ENCODE measurements around the gene ALPL.

Gene ALPL

GRCh38 chr1:21537932-21538630, 28.9 kb downstream of the ALPL start:
- Histone ChIP-seq H3K79me2 (ENCODE audit: insufficient read depth, low read depth) (no peaks in the 10 kb centered on the region), H3K36me3 (ENCODE audit: insufficient read depth) (no peaks in the 10 kb centered on the region), H4K20me1 (ENCODE audit: insufficient read depth) (no peaks in the 10 kb centered on the region), H3K4me2 (no peak overlapping the region), H3K27ac (no peak overlapping the region), H3K27me3 (ENCODE audit: insufficient read depth, low read depth) (peaks cover 33% of the 10 kb centered on the region; the same call in 1 of the 2 replicates), H2AFZ (ENCODE audit: low read depth) (no peak overlapping the region), H3K4me3 (IDR thresholded peaks at IDR 0.05; ENCODE audit: insufficient read depth, low read depth, low read length) (no peak overlapping the region), H3K4me1 (ENCODE audit: low read depth, poor library complexity, severe bottlenecking) (no peaks in the 10 kb centered on the region), H3K9ac (no peak overlapping the region)
- no peak for TF ChIP-seq CTCF (conservative IDR thresholded peaks at IDR 0.05; ENCODE audit: low read depth, low read length)

GRCh38 chr1:21539933-21540332, 30.7 kb downstream of the ALPL start:
- no peak overlapping the region for H3K27ac ChIP-seq
- no peak overlapping the region for H3K4me2 ChIP-seq
- no peak overlapping the region for H3K9ac ChIP-seq
- H4K20me1 ChIP-seq (ENCODE audit: insufficient read depth) = no peaks in the 10 kb centered on the region
- H3K36me3 ChIP-seq (ENCODE audit: insufficient read depth) = no peaks in the 10 kb centered on the region
- no peaks in the 10 kb centered on the region for H3K4me1 ChIP-seq (ENCODE audit: low read depth, poor library complexity, severe bottlenecking)
- H3K4me3 ChIP-seq (IDR thresholded peaks at IDR 0.05; ENCODE audit: insufficient read depth, low read depth, low read length) = no peak overlapping the region
- no peak overlapping the region for H2AFZ ChIP-seq (ENCODE audit: low read depth)
- TF ChIP-seq CTCF (conservative IDR thresholded peaks at IDR 0.05; ENCODE audit: low read depth, low read length) = no peak
- no peaks in the 10 kb centered on the region for H3K79me2 ChIP-seq (ENCODE audit: insufficient read depth, low read depth)
- peaks cover 30% of the 10 kb centered on the region; the same call in 1 of the 2 replicates for H3K27me3 ChIP-seq (ENCODE audit: insufficient read depth, low read depth)

- H3K4me2 ChIP-seq = no peak overlapping the region
- no peaks in the 10 kb centered on the region for H3K79me2 ChIP-seq (ENCODE audit: insufficient read depth, low read depth)
- peaks cover 18% of the 10 kb centered on the region; the same call in 1 of the 2 replicates for H3K27me3 ChIP-seq (ENCODE audit: insufficient read depth, low read depth)
- no peak overlapping the region for H2AFZ ChIP-seq (ENCODE audit: low read depth)
- no peaks in the 10 kb centered on the region for H4K20me1 ChIP-seq (ENCODE audit: insufficient read depth)
- no peaks in the 10 kb centered on the region for H3K36me3 ChIP-seq (ENCODE audit: insufficient read depth)
- H3K4me1 ChIP-seq (ENCODE audit: low read depth, poor library complexity, severe bottlenecking) = no peaks in the 10 kb centered on the region
- no peak overlapping the region for H3K9ac ChIP-seq
- H3K4me3 ChIP-seq (IDR thresholded peaks at IDR 0.05; ENCODE audit: insufficient read depth, low read depth, low read length) = no peak overlapping the region
- TF ChIP-seq CTCF (conservative IDR thresholded peaks at IDR 0.05; ENCODE audit: low read depth, low read length) = no peak
- H3K27ac ChIP-seq = no peak overlapping the region
Measured at GRCh38 chr1:21541329-21541728, 32.1 kb downstream of the ALPL start.

GRCh38 chr1:21541835-21542234, 32.6 kb downstream of the ALPL start:
- Histone ChIP-seq H3K27me3 (ENCODE audit: insufficient read depth, low read depth) (peaks cover 15% of the 10 kb centered on the region; the same call in 1 of the 2 replicates), H3K9ac (no peak overlapping the region), H3K36me3 (ENCODE audit: insufficient read depth) (no peaks in the 10 kb centered on the region), H3K4me3 (IDR thresholded peaks at IDR 0.05; ENCODE audit: insufficient read depth, low read depth, low read length) (no peak overlapping the region), H3K27ac (no peak overlapping the region), H2AFZ (ENCODE audit: low read depth) (no peak overlapping the region), H3K4me2 (no peak overlapping the region), H4K20me1 (ENCODE audit: insufficient read depth) (no peaks in the 10 kb centered on the region), H3K4me1 (ENCODE audit: low read depth, poor library complexity, severe bottlenecking) (no peaks in the 10 kb centered on the region), H3K79me2 (ENCODE audit: insufficient read depth, low read depth) (no peaks in the 10 kb centered on the region)
- TF ChIP-seq CTCF (conservative IDR thresholded peaks at IDR 0.05; ENCODE audit: low read depth, low read length) = no peak
